Neural progenitor cell (in vitro differentiated cells): ENCODE measurements around the gene PCK2. TPM values are rescaled to one million over a fixed set of nuclear protein-coding genes. Genes with fewer than 3 reads are reported as not detected.

Experiments
- DNase-seq: peaks from one replicate; pipeline ENCODE4 v3.0.0-alpha.2; 2016; ENCODE audit warnings: low spot score
- H2AFZ ChIP-seq: fragments of 200-600 bp; sonication (generic); replicated peaks from 2 replicates; pipeline ENCODE4 v1.6.1; 2016; ENCODE audit warnings: antibody characterized with exemption
- H3F3A ChIP-seq: fragments of 200-600 bp; sonication (generic); 2 replicates; pipeline ENCODE4 v1.6.1; 2016; ENCODE audit warnings: antibody characterized with exemption, low read depth
- H3K27ac ChIP-seq: fragments of 200-600 bp; sonication (generic); 2 replicates; pipeline ENCODE4 v1.5.1; 2016; ENCODE audit warnings: mild to moderate bottlenecking
- H3K27me3 ChIP-seq: fragments of 200-600 bp; sonication (generic); 2 replicates; pipeline ENCODE4 v1.6.1; 2016; ENCODE audit warnings: mild to moderate bottlenecking, moderate library complexity
- H3K36me3 ChIP-seq: fragments of 200-600 bp; sonication (generic); 2 replicates; pipeline ENCODE4 v1.5.1; 2016
- H3K4me1 ChIP-seq: fragments of 200-600 bp; sonication (generic); 2 replicates; pipeline ENCODE4 v1.6.1; 2016; ENCODE audit warnings: mixed run types
- H3K4me2 ChIP-seq: fragments of 200-600 bp; sonication (generic); 2 replicates; pipeline ENCODE4 v1.6.1; 2016
- H3K4me3 ChIP-seq: fragments of 200-600 bp; sonication (generic); 2 replicates; pipeline ENCODE4 v1.5.1; 2016
- H3K79me2 ChIP-seq: fragments of 200-600 bp; sonication (generic); 2 replicates; pipeline ENCODE4 v1.6.1; 2016; ENCODE audit warnings: low read depth
- H3K9ac ChIP-seq: fragments of 200-600 bp; sonication (generic); 2 replicates; pipeline ENCODE4 v1.6.1; 2016
- H3K9me3 ChIP-seq: fragments of 200-600 bp; sonication (generic); 2 replicates; pipeline ENCODE4 v1.5.1; 2016; ENCODE audit warnings: low read depth
- H4K20me1 ChIP-seq: fragments of 200-600 bp; sonication (generic); 2 replicates; pipeline ENCODE4 v1.6.1; 2016; ENCODE audit warnings: low read depth
- H3K27ac Mint-ChIP-seq: 3 replicates; pipeline ENCODE4 v1.8.0; 2021; ENCODE audit warnings: mixed read lengths
- H3K27me3 Mint-ChIP-seq: 2 replicates; pipeline ENCODE4 v1.8.0; 2022; ENCODE audit warnings: low read depth, mild to moderate bottlenecking, inconsistent platforms, moderate library complexity, mixed read lengths; ENCODE audit not compliant: insufficient read depth
- H3K36me3 Mint-ChIP-seq: 3 replicates; pipeline ENCODE4 v1.8.0; 2021; ENCODE audit warnings: mixed read lengths
- H3K4me1 Mint-ChIP-seq: 3 replicates; pipeline ENCODE4 v1.8.0; 2021; ENCODE audit warnings: mixed read lengths
- H3K4me3 Mint-ChIP-seq: 3 replicates; pipeline ENCODE4 v1.8.0; 2021; ENCODE audit warnings: mild to moderate bottlenecking, moderate library complexity, mixed read lengths
- H3K9me3 Mint-ChIP-seq: 3 replicates; pipeline ENCODE4 v1.8.0; 2020; ENCODE audit warnings: mixed read lengths
- EZH2 ChIP-seq: fragments of 200-600 bp; sonication (generic); IDR thresholded peaks from 2 replicates; pipeline ENCODE4 v1.6.1; 2017; ENCODE audit warnings: antibody characterized with exemption, mild to moderate bottlenecking, moderate library complexity
- EZH2phosphoT487 ChIP-seq: fragments of 200-600 bp; sonication (generic); IDR thresholded peaks from 2 replicates; pipeline ENCODE4 v1.6.1; 2017; ENCODE audit warnings: antibody characterized with exemption
- total RNA-seq: library from RNA; depleted of rRNA; stranded (reverse); fragments of >200 nt; gene quantifications from 2 replicates; pipeline ENCODE4 v1.2.3, GENCODE V29; 2015; ENCODE audit warnings: low replicate concordance
- TF ChIP-seq, protein P1 (sequence below): fragments of 200-600 bp; sonication (generic); IDR thresholded peaks from 2 replicates; pipeline ENCODE4 v1.5.1; 2017; ENCODE audit warnings: antibody characterized with exemption, mild to moderate bottlenecking

The PCK2 gene
- total RNA-seq, 1 donor from 2014 or later: 11.1 TPM

DNA sequence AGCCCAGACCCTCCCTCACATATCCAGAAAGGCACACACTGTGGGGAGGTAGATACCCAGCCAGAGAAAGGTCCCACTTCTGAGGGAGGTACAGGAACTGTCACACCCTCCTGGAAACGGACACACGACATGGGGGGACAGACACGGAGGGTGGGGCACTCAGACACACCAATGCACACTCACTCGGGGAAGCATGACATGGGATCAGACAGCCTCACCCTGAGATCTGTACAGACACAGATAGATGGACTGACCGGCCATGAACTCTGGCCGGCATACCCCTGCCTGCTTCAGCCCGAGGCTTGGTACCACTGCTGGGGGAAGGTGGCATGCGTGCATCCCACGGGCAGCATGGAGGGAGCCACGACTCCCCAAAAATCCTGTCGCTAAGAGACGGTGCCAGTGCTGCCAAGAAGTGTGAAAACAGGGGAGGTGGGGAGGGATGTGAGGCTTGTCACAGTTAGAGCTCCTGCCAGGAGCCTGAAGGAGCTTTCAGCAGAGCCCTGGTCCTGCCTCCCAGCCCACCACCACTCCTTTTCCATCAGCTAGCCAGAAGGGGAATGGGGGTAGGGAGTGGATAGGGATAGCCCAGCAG is 22.2 kb upstream of the PCK2 start:
- H4K20me1 ChIP-seq: no peaks in the 10 kb centered on the region
- Mint-ChIP-seq H3K27ac (no peak overlapping the region), H3K4me1 (peaks cover 5% of the 10 kb centered on the region), H3K9me3 (no peaks in the 10 kb centered on the region), H3K4me3 (no peak overlapping the region), H3K36me3 (no peaks in the 10 kb centered on the region), H3K27me3 (peaks cover 4% of the 10 kb centered on the region)
- no peak for DNase-seq
- no peaks in the 10 kb centered on the region for H3K79me2 ChIP-seq
- H3K36me3 ChIP-seq: no peaks in the 10 kb centered on the region
- no peak overlapping the region for H3K27ac ChIP-seq
- no peak overlapping the region for H3K4me3 ChIP-seq
- H3K27me3 ChIP-seq: no peaks in the 10 kb centered on the region
- TF ChIP-seq EZH2phosphoT487: no peak
- TF ChIP-seq, protein P1, sequence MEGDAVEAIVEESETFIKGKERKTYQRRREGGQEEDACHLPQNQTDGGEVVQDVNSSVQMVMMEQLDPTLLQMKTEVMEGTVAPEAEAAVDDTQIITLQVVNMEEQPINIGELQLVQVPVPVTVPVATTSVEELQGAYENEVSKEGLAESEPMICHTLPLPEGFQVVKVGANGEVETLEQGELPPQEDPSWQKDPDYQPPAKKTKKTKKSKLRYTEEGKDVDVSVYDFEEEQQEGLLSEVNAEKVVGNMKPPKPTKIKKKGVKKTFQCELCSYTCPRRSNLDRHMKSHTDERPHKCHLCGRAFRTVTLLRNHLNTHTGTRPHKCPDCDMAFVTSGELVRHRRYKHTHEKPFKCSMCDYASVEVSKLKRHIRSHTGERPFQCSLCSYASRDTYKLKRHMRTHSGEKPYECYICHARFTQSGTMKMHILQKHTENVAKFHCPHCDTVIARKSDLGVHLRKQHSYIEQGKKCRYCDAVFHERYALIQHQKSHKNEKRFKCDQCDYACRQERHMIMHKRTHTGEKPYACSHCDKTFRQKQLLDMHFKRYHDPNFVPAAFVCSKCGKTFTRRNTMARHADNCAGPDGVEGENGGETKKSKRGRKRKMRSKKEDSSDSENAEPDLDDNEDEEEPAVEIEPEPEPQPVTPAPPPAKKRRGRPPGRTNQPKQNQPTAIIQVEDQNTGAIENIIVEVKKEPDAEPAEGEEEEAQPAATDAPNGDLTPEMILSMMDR: no peak
- no peak for TF ChIP-seq EZH2
- no peaks in the 10 kb centered on the region for H3K9me3 ChIP-seq
- no peaks in the 10 kb centered on the region for H3K4me1 ChIP-seq
- H3K9ac ChIP-seq: no peak overlapping the region
- no peak overlapping the region for H2AFZ ChIP-seq
- H3K4me2 ChIP-seq: no peak overlapping the region
- H3F3A ChIP-seq: no peaks in the 10 kb centered on the region

DNA sequence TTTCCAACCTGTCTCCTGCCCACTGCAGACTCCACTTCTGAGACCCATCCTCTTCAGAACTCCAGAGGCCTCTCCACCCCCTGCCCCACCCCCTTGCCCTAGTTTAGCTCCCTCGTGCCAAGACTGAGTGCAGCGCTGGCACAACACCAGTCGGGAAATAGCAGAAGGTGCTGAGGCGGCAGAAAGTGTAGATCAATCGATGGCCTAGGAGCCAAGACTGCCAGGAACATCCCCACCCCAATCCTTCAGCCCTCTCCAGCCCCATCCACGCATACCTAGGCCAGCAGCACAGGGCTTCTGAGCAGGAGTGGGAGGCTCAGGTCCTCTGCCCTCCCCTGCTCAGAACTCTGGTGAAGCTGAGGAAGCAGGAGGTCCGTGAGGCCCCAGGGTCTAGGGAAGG is 21.7 kb upstream of the PCK2 start:
- Histone ChIP-seq H3K9me3 (no peaks in the 10 kb centered on the region), H3K27me3 (no peaks in the 10 kb centered on the region), H4K20me1 (no peaks in the 10 kb centered on the region), H3K27ac (no peak overlapping the region), H3K4me1 (no peaks in the 10 kb centered on the region), H3F3A (no peaks in the 10 kb centered on the region), H3K36me3 (no peaks in the 10 kb centered on the region), H3K9ac (no peak overlapping the region), H2AFZ (no peak overlapping the region), H3K4me3 (no peak overlapping the region), H3K4me2 (no peak overlapping the region), H3K79me2 (no peaks in the 10 kb centered on the region)
- no peak for TF ChIP-seq EZH2phosphoT487
- TF ChIP-seq, protein P1: no peak
- TF ChIP-seq EZH2: no peak
- DNase-seq: no peak
- H3K4me1 Mint-ChIP-seq: peaks cover 4% of the 10 kb centered on the region
- H3K4me3 Mint-ChIP-seq: no peak overlapping the region
- H3K27ac Mint-ChIP-seq: no peak overlapping the region
- peaks cover 4% of the 10 kb centered on the region for H3K27me3 Mint-ChIP-seq
- no peaks in the 10 kb centered on the region for H3K9me3 Mint-ChIP-seq
- no peaks in the 10 kb centered on the region for H3K36me3 Mint-ChIP-seq

GRCh38 chr14:24072881-24073877 is 20.9 kb upstream of the PCK2 start:
- Histone ChIP-seq H3K4me2 (no peak overlapping the region), H3K27ac (no peak overlapping the region), H3K4me3 (no peak overlapping the region)

More at GRCh38 chr14:24072881-24073877, 20.9 kb upstream of the PCK2 start:
- H4K20me1 ChIP-seq: no peaks in the 10 kb centered on the region
- Mint-ChIP-seq H3K36me3 (no peaks in the 10 kb centered on the region), H3K4me3 (no peak overlapping the region), H3K27me3 (peaks cover 6% of the 10 kb centered on the region), H3K9me3 (no peaks in the 10 kb centered on the region), H3K27ac (no peak overlapping the region), H3K4me1 (peaks cover 6% of the 10 kb centered on the region)
- no peaks in the 10 kb centered on the region for H3K79me2 ChIP-seq
- TF ChIP-seq EZH2 (no peak), EZH2phosphoT487 (no peak)
- TF ChIP-seq, protein P1: no peak
- peaks cover 4% of the 10 kb centered on the region for H3K4me1 ChIP-seq
- H3K9me3 ChIP-seq: no peaks in the 10 kb centered on the region
- H3K9ac ChIP-seq: no peak overlapping the region
- H2AFZ ChIP-seq: no peak overlapping the region
- H3K27me3 ChIP-seq: no peaks in the 10 kb centered on the region
- DNase-seq: no peak
- no peaks in the 10 kb centered on the region for H3K36me3 ChIP-seq
- no peaks in the 10 kb centered on the region for H3F3A ChIP-seq
